IPS-18c (cell line): ENCODE results near the gene IVL.

Experiments
- H3K4me3 ChIP-seq: 2 replicates; pipeline ENCODE4 v1.7.0; 2013; ENCODE audit warnings: low read depth, mild to moderate bottlenecking, low read length, moderate library complexity; ENCODE audit not compliant: insufficient read depth
- H3K9me3 ChIP-seq: one replicate; pipeline ENCODE4 v1.6.1; 2013; ENCODE audit warnings: mild to moderate bottlenecking, low read length, moderate library complexity; ENCODE audit not compliant: control insufficient read depth, insufficient read depth

Gene IVL

GRCh38 chr1:152884506-152884905, 23.8 kb upstream of the IVL start:
- Histone ChIP-seq H3K9me3 (peaks cover 3% of the 10 kb centered on the region), H3K4me3 (no peak overlapping the region)

- H3K9me3 ChIP-seq, result peaks cover 3% of the 10 kb centered on the region
- no peak overlapping the region for H3K4me3 ChIP-seq
Observed at GRCh38 chr1:152884966-152885624, 23.3 kb upstream of the IVL start.

GRCh38 chr1:152886085-152886484, 22.3 kb upstream of the IVL start:
- no peaks in the 10 kb centered on the region for H3K9me3 ChIP-seq
- no peak overlapping the region for H3K4me3 ChIP-seq

GRCh38 chr1:152886758-152887409, 21.5 kb upstream of the IVL start:
- Histone ChIP-seq H3K4me3 (no peak overlapping the region), H3K9me3 (no peaks in the 10 kb centered on the region)

GRCh38 chr1:152888126-152888525, 20.2 kb upstream of the IVL start:
- no peaks in the 10 kb centered on the region for H3K9me3 ChIP-seq

GRCh38 chr1:152899027-152899426, 9.3 kb upstream of the IVL start:
- H3K9me3 ChIP-seq, result no peaks in the 10 kb centered on the region
- H3K4me3 ChIP-seq, result no peak overlapping the region

More at GRCh38 chr1:152888126-152888525, 20.2 kb upstream of the IVL start:
- no peak overlapping the region for H3K4me3 ChIP-seq

GRCh38 chr1:152899883-152900282, 8.5 kb upstream of the IVL start:
- Histone ChIP-seq H3K4me3 (no peak overlapping the region), H3K9me3 (no peaks in the 10 kb centered on the region)

GRCh38 chr1:152901631-152902030, 6.7 kb upstream of the IVL start:
- H3K4me3 ChIP-seq, result no peak overlapping the region
- H3K9me3 ChIP-seq, result no peaks in the 10 kb centered on the region

- H3K9me3 ChIP-seq, result no peaks in the 10 kb centered on the region
- H3K4me3 ChIP-seq, result no peak overlapping the region
Observed at GRCh38 chr1:152902636-152903035, 5.7 kb upstream of the IVL start.

GRCh38 chr1:152904688-152905440, 3.5 kb upstream of the IVL start:
- no peak overlapping the region for H3K4me3 ChIP-seq
- no peaks in the 10 kb centered on the region for H3K9me3 ChIP-seq

- H3K9me3 ChIP-seq, result peaks cover 2% of the 10 kb centered on the region
- no peak overlapping the region for H3K4me3 ChIP-seq
Observed at GRCh38 chr1:152906023-152906565, 2.3 kb upstream of the IVL start.

- H3K9me3 ChIP-seq, result peaks cover 4% of the 10 kb centered on the region
- H3K4me3 ChIP-seq, result no peak overlapping the region
Observed at GRCh38 chr1:152909206-152909605, 860 bp downstream of the IVL start.

- Histone ChIP-seq H3K4me3 (no peak overlapping the region), H3K9me3 (peaks cover 4% of the 10 kb centered on the region)
Observed at GRCh38 chr1:152912471-152912870, 4.1 kb downstream of the IVL start.

GRCh38 chr1:152912900-152913299, 4.6 kb downstream of the IVL start:
- Histone ChIP-seq H3K4me3 (no peak overlapping the region), H3K9me3 (peaks cover 4% of the 10 kb centered on the region)

GRCh38 chr1:152917794-152918193, 9.4 kb downstream of the IVL start:
- Histone ChIP-seq H3K9me3 (no peaks in the 10 kb centered on the region), H3K4me3 (no peak overlapping the region)

- H3K4me3 ChIP-seq, result no peak overlapping the region
- no peaks in the 10 kb centered on the region for H3K9me3 ChIP-seq
Observed at GRCh38 chr1:152919071-152919470, 10.7 kb downstream of the IVL start.

- Histone ChIP-seq H3K9me3 (no peaks in the 10 kb centered on the region), H3K4me3 (no peak overlapping the region)
Observed at GRCh38 chr1:152924191-152924590, 15.8 kb downstream of the IVL start.

- no peaks in the 10 kb centered on the region for H3K9me3 ChIP-seq
Observed at GRCh38 chr1:152926091-152926490, 17.7 kb downstream of the IVL start.

More at GRCh38 chr1:152926091-152926490, 17.7 kb downstream of the IVL start:
- no peak overlapping the region for H3K4me3 ChIP-seq
